GM21576 (cell line): ENCODE results near the gene NPTN.

Experiments used
- ATAC-seq: cut with Tn5 transposase; IDR thresholded peaks from one replicate; pipeline ENCODE4 v1.9.1; 2021; ENCODE audit warnings: mild to moderate bottlenecking, moderate library complexity; ENCODE audit not compliant: unreplicated experiment

The NPTN gene

GRCh38 chr15:73522011-73522410 is 111.2 kb downstream of the NPTN start:
- ATAC-seq = no peak

- ATAC-seq = no peak
Observed at GRCh38 chr15:73518876-73519733, 114.1 kb downstream of the NPTN start.

GRCh38 chr15:73518180-73518862 is 114.9 kb downstream of the NPTN start:
- no peak for ATAC-seq

- ATAC-seq = no peak
Observed at GRCh38 chr15:73517566-73517965, 115.6 kb downstream of the NPTN start.

- ATAC-seq = no peak
Observed at GRCh38 chr15:73515527-73515926, 117.7 kb downstream of the NPTN start.
